Glutamatergic neuron (in vitro differentiated cells): ENCODE results near the gene ARFRP1. TPM values are rescaled to one million over a fixed set of nuclear protein-coding genes. Genes with fewer than 3 reads are reported as not detected.

Experiments
- DNase-seq: peaks from one replicate; pipeline ENCODE4 v3.0.0; 2022
- H3K27ac Mint-ChIP-seq: one replicate; pipeline ENCODE4 v1.8.0; 2020; ENCODE audit warnings: mild to moderate bottlenecking, mixed read lengths, inconsistent platforms; ENCODE audit not compliant: unreplicated experiment
- H3K27me3 Mint-ChIP-seq: one replicate; pipeline ENCODE4 v1.8.0; 2020; ENCODE audit warnings: mild to moderate bottlenecking, moderate library complexity, mixed read lengths, inconsistent platforms; ENCODE audit not compliant: unreplicated experiment
- H3K36me3 Mint-ChIP-seq: one replicate; pipeline ENCODE4 v1.8.0; 2020; ENCODE audit warnings: mild to moderate bottlenecking, mixed read lengths, inconsistent platforms; ENCODE audit not compliant: unreplicated experiment
- H3K4me1 Mint-ChIP-seq: one replicate; pipeline ENCODE4 v1.8.0; 2020; ENCODE audit warnings: mild to moderate bottlenecking, low read depth, mixed read lengths, inconsistent platforms; ENCODE audit not compliant: unreplicated experiment
- H3K4me3 Mint-ChIP-seq: one replicate; pipeline ENCODE4 v1.8.0; 2020; ENCODE audit warnings: mild to moderate bottlenecking, mixed read lengths, inconsistent platforms; ENCODE audit not compliant: unreplicated experiment
- H3K9me3 Mint-ChIP-seq: one replicate; pipeline ENCODE4 v1.8.0; 2020; ENCODE audit warnings: mild to moderate bottlenecking, moderate library complexity, mixed read lengths, inconsistent platforms; ENCODE audit not compliant: unreplicated experiment
- CTCF ChIP-seq: fragments of 200-600 bp; sonication (generic); IDR thresholded peaks from one replicate; pipeline ENCODE4 v1.5.0; 2021; ENCODE audit not compliant: partially characterized antibody, unreplicated experiment
- total RNA-seq: library from RNA; stranded (reverse); fragmentation: NEBNext Ultra II Directional; extraction: Animal tissue kit (Norgen Biotek cat#: 25700); gene quantifications from one replicate; pipeline ENCODE4 v1.2.1, GENCODE V29; 2021; ENCODE audit not compliant: unreplicated experiment

ARFRP1 gene
- total RNA-seq, 1 donor from 2014 or later, result 51.9 TPM

- no peak for DNase-seq
- Mint-ChIP-seq H3K27ac (no peak overlapping the region), H3K9me3 (peaks cover 4% of the 10 kb centered on the region), H3K4me3 (no peak overlapping the region), H3K4me1 (no peaks in the 10 kb centered on the region), H3K27me3 (no peaks in the 10 kb centered on the region), H3K36me3 (no peaks in the 10 kb centered on the region)
- no peak for TF ChIP-seq CTCF
Observed at GRCh38 chr20:63681609-63682142, 26.1 kb downstream of the ARFRP1 start.

- no peak for DNase-seq
- TF ChIP-seq CTCF, result no peak
- Mint-ChIP-seq H3K9me3 (peaks cover 4% of the 10 kb centered on the region), H3K4me1 (no peaks in the 10 kb centered on the region), H3K36me3 (no peaks in the 10 kb centered on the region), H3K27ac (no peak overlapping the region), H3K27me3 (no peaks in the 10 kb centered on the region), H3K4me3 (no peak overlapping the region)
Observed at GRCh38 chr20:63680857-63681608, 26.7 kb downstream of the ARFRP1 start.

GRCh38 chr20:63680427-63680826 is 27.3 kb downstream of the ARFRP1 start:
- H3K4me1 Mint-ChIP-seq, result no peaks in the 10 kb centered on the region
- H3K4me3 Mint-ChIP-seq, result no peak overlapping the region
- no peak for TF ChIP-seq CTCF
- peaks cover 2% of the 10 kb centered on the region for H3K9me3 Mint-ChIP-seq
- no peak for DNase-seq
- no peaks in the 10 kb centered on the region for H3K36me3 Mint-ChIP-seq
- H3K27ac Mint-ChIP-seq, result no peak overlapping the region
- H3K27me3 Mint-ChIP-seq, result no peaks in the 10 kb centered on the region

DNA sequence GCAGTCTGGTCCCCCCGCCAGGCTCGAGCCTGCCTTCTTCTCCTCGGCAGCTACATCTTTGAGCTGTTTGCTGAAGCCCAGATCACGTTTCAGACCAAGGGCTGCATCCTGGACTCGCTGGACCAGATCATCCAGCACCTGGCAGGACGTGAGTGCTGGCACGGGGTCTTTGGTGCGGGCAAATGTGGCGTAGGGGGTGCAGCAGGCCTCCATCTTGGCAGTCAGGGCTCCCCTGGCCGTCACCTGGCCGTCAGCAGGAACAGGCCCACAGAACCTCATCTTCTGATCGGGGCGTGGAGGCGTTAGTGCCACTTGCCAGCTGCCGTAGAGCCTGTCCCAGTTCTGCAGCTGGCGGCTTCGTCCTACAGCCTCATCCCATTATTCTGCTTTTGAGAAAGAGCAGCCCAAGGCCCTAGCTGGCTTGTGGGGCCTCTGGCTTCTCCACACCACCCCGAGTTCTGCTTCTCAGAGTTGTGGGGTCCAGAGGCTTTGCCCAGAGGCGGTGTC is 27.9 kb downstream of the ARFRP1 start:
- Mint-ChIP-seq H3K4me3 (no peak overlapping the region), H3K27me3 (no peaks in the 10 kb centered on the region), H3K27ac (no peak overlapping the region), H3K4me1 (no peaks in the 10 kb centered on the region), H3K9me3 (peaks cover 2% of the 10 kb centered on the region), H3K36me3 (no peaks in the 10 kb centered on the region)
- DNase-seq, result no peak
- no peak for TF ChIP-seq CTCF
